ENCODE data around the gene CPVL.

Gene CPVL

GRCh38 chr7:29038463-29038862, 107.9 kb downstream of the CPVL start:
- Histone ChIP-seq H3K4me1 (ENCODE audit: control insufficient read depth in 1 of 2, insufficient read depth in 2 of 2, low read length in 2 of 2) (peaks cover 0 to 4% of the 10 kb centered on the region in 2 donors), H3K36me3 (ENCODE audit: control insufficient read depth in 1 of 2, insufficient read depth in 2 of 2, low read length in 2 of 2) (no peaks in the 10 kb centered on the region), H3K9me3 (ENCODE audit: control insufficient read depth in 1 of 2, low read length in 2 of 2) (no peaks in the 10 kb centered on the region), H3K4me3 (ENCODE audit: low read depth in 1 of 2, low read length in 2 of 2) (no peak overlapping the region), H3K27me3 (ENCODE audit: low read depth, low read length) (no peaks in the 10 kb centered on the region), H3K27ac (ENCODE audit: low read length) (no peak overlapping the region)

DNA sequence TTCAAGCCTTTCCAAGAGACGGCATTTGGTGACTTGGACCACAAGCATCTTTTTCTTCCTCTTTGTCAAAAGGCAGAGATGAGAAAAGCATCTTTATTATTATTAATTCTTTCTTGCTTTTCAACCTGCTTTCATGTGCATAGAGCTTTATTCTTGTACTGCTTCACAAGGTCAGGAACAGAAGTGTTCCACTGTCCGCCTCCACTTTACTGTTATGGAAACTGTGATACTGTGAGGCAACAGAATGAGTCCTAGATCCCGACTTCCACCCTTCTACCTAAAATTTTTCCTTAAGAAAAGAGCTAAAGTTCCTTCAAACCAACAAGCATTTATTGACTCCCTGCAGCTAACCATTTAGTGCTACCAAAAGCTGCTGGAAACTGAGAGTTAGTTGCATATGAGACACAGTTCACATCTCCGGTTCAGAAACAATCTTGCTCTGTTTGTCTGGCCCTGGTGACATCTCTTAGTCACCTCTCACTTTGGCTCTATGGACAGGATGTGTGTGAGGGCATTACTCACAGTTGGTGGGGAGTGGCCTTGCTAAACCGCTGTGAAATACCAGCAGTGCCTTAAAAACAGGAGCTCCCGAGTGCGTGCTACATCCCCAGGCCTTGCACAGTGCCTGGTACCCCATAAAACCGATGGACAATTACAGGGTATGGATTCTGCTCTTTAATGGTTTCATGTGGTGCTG, 111.1 kb downstream of the CPVL start:
- Histone ChIP-seq H3K27me3 (ENCODE audit: low read depth, low read length) (no peaks in the 10 kb centered on the region), H3K4me3 (ENCODE audit: low read depth in 1 of 2, low read length in 2 of 2) (no peak overlapping the region), H3K9me3 (ENCODE audit: control insufficient read depth in 1 of 2, low read length in 2 of 2) (no peaks in the 10 kb centered on the region), H3K4me1 (ENCODE audit: control insufficient read depth in 1 of 2, insufficient read depth in 2 of 2, low read length in 2 of 2) (peaks cover 0 to 2% of the 10 kb centered on the region in 2 donors), H3K27ac (ENCODE audit: low read length) (no peak overlapping the region), H3K36me3 (ENCODE audit: control insufficient read depth in 1 of 2, insufficient read depth in 2 of 2, low read length in 2 of 2) (no peaks in the 10 kb centered on the region)

GRCh38 chr7:29033584-29033983, 112.8 kb downstream of the CPVL start:
- H3K4me1 ChIP-seq (ENCODE audit: control insufficient read depth in 1 of 2, insufficient read depth in 2 of 2, low read length in 2 of 2) = no peaks in the 10 kb centered on the region
- no peaks in the 10 kb centered on the region for H3K36me3 ChIP-seq (ENCODE audit: control insufficient read depth in 1 of 2, insufficient read depth in 2 of 2, low read length in 2 of 2)
- H3K4me3 ChIP-seq (ENCODE audit: low read depth in 1 of 2, low read length in 2 of 2) = no peak overlapping the region
- no peak overlapping the region for H3K27ac ChIP-seq (ENCODE audit: low read length)
- H3K9me3 ChIP-seq (ENCODE audit: control insufficient read depth in 1 of 2, low read length in 2 of 2) = no peaks in the 10 kb centered on the region
- no peaks in the 10 kb centered on the region for H3K27me3 ChIP-seq (ENCODE audit: low read depth, low read length)

- H3K9me3 ChIP-seq (ENCODE audit: control insufficient read depth in 1 of 2, low read length in 2 of 2) = peaks cover 0 to 9% of the 10 kb centered on the region in 2 donors
- H3K4me3 ChIP-seq (ENCODE audit: low read depth in 1 of 2, low read length in 2 of 2) = no peak overlapping the region
- H3K36me3 ChIP-seq (ENCODE audit: control insufficient read depth in 1 of 2, insufficient read depth in 2 of 2, low read length in 2 of 2) = no peaks in the 10 kb centered on the region
- H3K27ac ChIP-seq (ENCODE audit: low read length) = no peak overlapping the region
- H3K4me1 ChIP-seq (ENCODE audit: control insufficient read depth in 1 of 2, insufficient read depth in 2 of 2, low read length in 2 of 2) = no peaks in the 10 kb centered on the region
- H3K27me3 ChIP-seq (ENCODE audit: low read depth, low read length) = no peaks in the 10 kb centered on the region
Observed at GRCh38 chr7:29032146-29032545, 114.2 kb downstream of the CPVL start.

DNA sequence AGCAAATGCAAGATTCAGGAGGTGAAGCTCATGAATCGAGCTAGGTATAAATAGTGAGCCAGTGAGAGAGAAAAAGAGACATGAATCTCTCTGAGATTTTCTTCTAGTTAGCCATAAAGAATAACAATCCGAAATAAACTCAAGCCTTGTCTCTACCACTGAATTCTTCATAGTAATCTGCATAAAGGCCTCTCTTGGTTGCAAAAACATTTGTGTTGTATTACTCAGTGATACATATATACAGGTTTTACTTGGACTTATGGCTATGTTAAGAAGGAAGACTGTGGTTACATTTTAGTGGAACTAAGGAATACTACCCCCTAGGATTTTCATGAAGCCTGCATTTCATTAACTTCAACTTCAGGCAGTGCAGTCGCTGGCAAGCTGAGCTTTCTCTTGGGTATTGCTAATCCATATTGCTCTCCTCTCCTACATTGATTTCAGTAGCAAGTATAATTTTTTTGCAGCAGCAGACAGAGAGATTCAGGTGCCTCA, 115.5 kb downstream of the CPVL start:
- no peak overlapping the region for H3K4me3 ChIP-seq (ENCODE audit: low read depth in 1 of 2, low read length in 2 of 2)
- H3K4me1 ChIP-seq (ENCODE audit: control insufficient read depth in 1 of 2, insufficient read depth in 2 of 2, low read length in 2 of 2) = no peaks in the 10 kb centered on the region
- H3K36me3 ChIP-seq (ENCODE audit: control insufficient read depth in 1 of 2, insufficient read depth in 2 of 2, low read length in 2 of 2) = no peaks in the 10 kb centered on the region
- no peaks in the 10 kb centered on the region for H3K27me3 ChIP-seq (ENCODE audit: low read depth, low read length)
- peaks cover 0 to 11% of the 10 kb centered on the region in 2 donors for H3K9me3 ChIP-seq (ENCODE audit: control insufficient read depth in 1 of 2, low read length in 2 of 2)
- no peak overlapping the region for H3K27ac ChIP-seq (ENCODE audit: low read length)

GRCh38 chr7:29022291-29022988, 123.9 kb downstream of the CPVL start:
- Histone ChIP-seq H3K4me1 (ENCODE audit: control insufficient read depth in 1 of 2, insufficient read depth in 2 of 2, low read length in 2 of 2) (no peaks in the 10 kb centered on the region), H3K27me3 (ENCODE audit: low read depth, low read length) (no peaks in the 10 kb centered on the region), H3K9me3 (ENCODE audit: control insufficient read depth in 1 of 2, low read length in 2 of 2) (peaks cover 0 to 22% of the 10 kb centered on the region in 2 donors), H3K4me3 (ENCODE audit: low read depth in 1 of 2, low read length in 2 of 2) (no peak overlapping the region), H3K36me3 (ENCODE audit: control insufficient read depth in 1 of 2, insufficient read depth in 2 of 2, low read length in 2 of 2) (no peaks in the 10 kb centered on the region), H3K27ac (ENCODE audit: low read length) (no peak overlapping the region)

DNA sequence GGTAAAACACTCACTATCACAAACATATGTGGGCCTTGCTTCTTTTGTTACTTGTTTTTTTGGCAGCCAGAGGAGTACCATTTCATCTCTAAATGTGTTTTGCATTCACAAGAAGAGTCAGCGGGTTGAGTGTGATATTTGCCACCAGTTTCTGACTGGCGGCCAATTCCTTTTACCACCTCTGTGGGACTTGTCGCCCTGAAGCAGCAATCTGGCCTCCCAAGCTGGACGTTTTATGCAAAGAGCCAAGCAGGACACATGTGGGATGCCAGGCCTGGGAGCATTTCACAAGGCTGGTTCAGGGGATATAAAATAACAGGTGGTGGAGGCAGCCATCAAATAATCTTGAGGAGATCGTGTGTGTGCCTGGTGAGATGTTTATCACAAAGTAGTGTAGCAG, 126.4 kb downstream of the CPVL start:
- Histone ChIP-seq H3K27ac (ENCODE audit: low read length) (no peak overlapping the region), H3K4me3 (ENCODE audit: low read depth in 1 of 2, low read length in 2 of 2) (no peak overlapping the region), H3K36me3 (ENCODE audit: control insufficient read depth in 1 of 2, insufficient read depth in 2 of 2, low read length in 2 of 2) (no peaks in the 10 kb centered on the region), H3K4me1 (ENCODE audit: control insufficient read depth in 1 of 2, insufficient read depth in 2 of 2, low read length in 2 of 2) (no peaks in the 10 kb centered on the region), H3K9me3 (ENCODE audit: control insufficient read depth in 1 of 2, low read length in 2 of 2) (peaks cover 0 to 12% of the 10 kb centered on the region in 2 donors), H3K27me3 (ENCODE audit: low read depth, low read length) (no peaks in the 10 kb centered on the region)

DNA sequence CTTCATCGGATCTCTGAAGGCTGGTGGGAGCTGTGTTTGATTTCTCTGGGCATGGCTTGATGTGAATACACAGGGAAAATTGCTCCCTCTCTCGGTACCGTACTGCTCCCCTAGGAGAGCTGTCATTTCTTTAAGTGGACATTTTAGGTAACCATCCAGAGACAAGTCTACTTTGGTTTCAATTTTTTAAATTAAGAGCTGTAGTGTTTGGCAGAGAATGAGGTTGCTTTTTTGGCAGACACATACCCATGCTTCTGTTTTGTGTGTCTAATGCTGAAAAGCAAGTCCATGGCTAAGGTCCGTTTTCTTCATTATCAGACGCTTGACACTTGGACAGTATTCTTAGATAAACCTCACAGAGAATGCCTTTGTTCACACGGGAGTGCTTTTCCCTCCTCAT, 127.0 kb downstream of the CPVL start:
- H3K4me1 ChIP-seq (ENCODE audit: control insufficient read depth in 1 of 2, insufficient read depth in 2 of 2, low read length in 2 of 2) = no peaks in the 10 kb centered on the region
- H3K27me3 ChIP-seq (ENCODE audit: low read depth, low read length) = no peaks in the 10 kb centered on the region
- H3K4me3 ChIP-seq (ENCODE audit: low read depth in 1 of 2, low read length in 2 of 2) = no peak overlapping the region
- no peak overlapping the region for H3K27ac ChIP-seq (ENCODE audit: low read length)
- H3K36me3 ChIP-seq (ENCODE audit: control insufficient read depth in 1 of 2, insufficient read depth in 2 of 2, low read length in 2 of 2) = no peaks in the 10 kb centered on the region
- peaks cover 0 to 10% of the 10 kb centered on the region in 2 donors for H3K9me3 ChIP-seq (ENCODE audit: control insufficient read depth in 1 of 2, low read length in 2 of 2)

DNA sequence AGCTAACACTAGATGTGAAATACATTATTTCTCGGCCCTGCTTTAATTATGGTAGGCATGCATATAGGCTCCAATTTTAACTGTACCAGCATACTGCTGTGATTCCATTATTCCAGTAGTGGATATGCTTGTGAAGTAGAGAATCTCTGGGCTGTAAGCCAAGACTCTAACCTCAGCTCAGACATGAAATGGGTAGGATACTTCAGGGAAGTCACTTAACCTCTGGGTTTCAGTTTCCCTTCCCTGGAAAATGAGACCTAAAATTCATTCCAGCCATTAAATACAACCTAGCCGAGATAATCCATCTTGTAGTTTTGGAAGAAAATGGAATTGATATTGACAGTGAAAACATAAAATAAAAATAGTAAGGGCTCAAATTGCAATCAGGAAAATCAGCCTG, 128.6 kb downstream of the CPVL start:
- H3K9me3 ChIP-seq (ENCODE audit: control insufficient read depth in 1 of 2, low read length in 2 of 2) = peaks cover 0 to 6% of the 10 kb centered on the region in 2 donors
- H3K27ac ChIP-seq (ENCODE audit: low read length) = no peak overlapping the region
- no peaks in the 10 kb centered on the region for H3K27me3 ChIP-seq (ENCODE audit: low read depth, low read length)
- H3K4me3 ChIP-seq (ENCODE audit: low read depth in 1 of 2, low read length in 2 of 2) = no peak overlapping the region
- H3K36me3 ChIP-seq (ENCODE audit: control insufficient read depth in 1 of 2, insufficient read depth in 2 of 2, low read length in 2 of 2) = no peaks in the 10 kb centered on the region
- H3K4me1 ChIP-seq (ENCODE audit: control insufficient read depth in 1 of 2, insufficient read depth in 2 of 2, low read length in 2 of 2) = no peaks in the 10 kb centered on the region

- Histone ChIP-seq H3K27ac (ENCODE audit: low read length) (no peak overlapping the region), H3K36me3 (ENCODE audit: control insufficient read depth in 1 of 2, insufficient read depth in 2 of 2, low read length in 2 of 2) (no peaks in the 10 kb centered on the region), H3K4me3 (ENCODE audit: low read depth in 1 of 2, low read length in 2 of 2) (no peak overlapping the region), H3K4me1 (ENCODE audit: control insufficient read depth in 1 of 2, insufficient read depth in 2 of 2, low read length in 2 of 2) (no peaks in the 10 kb centered on the region), H3K9me3 (ENCODE audit: control insufficient read depth in 1 of 2, low read length in 2 of 2) (no peaks in the 10 kb centered on the region), H3K27me3 (ENCODE audit: low read depth, low read length) (no peaks in the 10 kb centered on the region)
Observed at GRCh38 chr7:29014725-29015124, 131.6 kb downstream of the CPVL start.

DNA sequence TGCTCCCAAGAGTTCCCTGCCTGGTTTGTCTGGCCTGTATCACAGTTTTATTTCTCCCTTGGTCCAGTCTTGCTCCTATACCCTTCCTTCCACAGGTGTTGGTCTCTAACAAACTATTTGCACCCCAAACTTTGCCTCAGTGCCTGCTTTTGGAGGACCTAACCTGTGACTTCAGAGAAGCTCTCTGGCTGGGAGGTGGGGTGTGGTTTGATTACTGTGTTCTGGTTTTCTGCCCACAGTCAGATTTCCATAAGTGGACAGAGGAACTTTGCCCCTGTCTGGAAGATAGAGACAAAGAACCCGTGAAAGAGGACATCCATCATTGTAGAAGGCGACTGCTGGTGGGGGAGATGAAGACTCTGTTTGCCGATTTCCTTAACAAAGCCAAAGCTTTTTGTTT, 132.4 kb downstream of the CPVL start:
- Histone ChIP-seq H3K4me1 (ENCODE audit: control insufficient read depth in 1 of 2, insufficient read depth in 2 of 2, low read length in 2 of 2) (no peaks in the 10 kb centered on the region), H3K36me3 (ENCODE audit: control insufficient read depth in 1 of 2, insufficient read depth in 2 of 2, low read length in 2 of 2) (no peaks in the 10 kb centered on the region), H3K27ac (ENCODE audit: low read length) (no peak overlapping the region), H3K4me3 (ENCODE audit: low read depth in 1 of 2, low read length in 2 of 2) (no peak overlapping the region), H3K27me3 (ENCODE audit: low read depth, low read length) (no peaks in the 10 kb centered on the region), H3K9me3 (ENCODE audit: control insufficient read depth in 1 of 2, low read length in 2 of 2) (no peaks in the 10 kb centered on the region)

Measured in muscle layer of duodenum (tissue), 2 donors.